Measurements from ENCODE around the gene UMOD. TPM values are rescaled to one million over a fixed set of nuclear protein-coding genes. Genes with fewer than 3 reads are reported as not detected.

Gene UMOD
- polyA plus RNA-seq, 1 donor (not counting 4 experiments of a cell fraction or from before 2014, with no cell fraction given) = not detected

DNA sequence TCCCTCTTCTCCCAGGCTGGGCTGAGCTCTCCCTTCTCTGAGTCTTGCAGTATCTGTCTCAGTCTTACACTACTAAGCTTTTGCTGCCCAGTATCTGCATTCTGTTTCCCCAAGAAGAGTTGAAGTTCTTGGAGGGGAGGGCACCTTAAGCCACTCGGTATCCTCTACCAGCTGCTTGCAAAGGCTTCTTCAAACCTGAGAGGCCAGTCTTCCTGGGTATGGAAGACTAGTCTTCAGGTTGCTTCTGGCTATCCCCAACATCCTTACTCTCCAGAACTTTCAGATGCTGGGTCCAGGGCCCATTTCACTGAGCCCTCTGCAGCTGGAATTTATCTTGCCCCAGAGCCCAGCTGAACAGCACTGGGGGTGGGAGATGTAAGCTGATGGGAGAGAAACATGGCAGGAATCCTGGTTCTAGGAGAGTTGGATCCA is 45.3 kb downstream of the UMOD start:
- dilution Hi-C loops (cut with MboI; ENCODE audit: extremely low pct_ligation_motif_present, low sequenced_read_pairs) = no loop called here
- FAIRE-seq = no peak

DNA sequence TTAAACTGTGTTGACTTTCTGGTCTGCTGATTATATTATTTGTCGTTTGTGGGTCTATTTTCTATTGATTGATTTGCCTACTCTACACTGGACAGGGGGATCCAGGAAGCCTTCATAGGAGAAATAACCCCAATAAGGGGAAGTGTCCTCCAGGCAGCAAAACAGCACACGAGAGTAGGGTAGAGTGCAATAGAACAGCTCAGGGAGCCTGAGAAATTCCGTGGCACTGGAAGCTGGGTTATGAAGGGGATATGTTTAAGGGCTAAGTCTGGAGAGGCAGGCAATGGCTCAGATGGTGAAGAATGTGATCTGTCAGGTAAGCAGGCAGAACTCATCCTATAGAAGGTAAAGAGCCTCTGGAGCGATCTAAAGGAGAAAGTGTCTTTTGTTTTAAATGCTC is 46.1 kb downstream of the UMOD start:
- Histone ChIP-seq H3K27me3 (ENCODE audit: control insufficient read depth, extremely low read depth, insufficient read depth, low read length) (no peaks in the 10 kb centered on the region), H3K4me3 (ENCODE audit: control insufficient read depth in 2 of 3, extremely low read depth in 1 of 3, insufficient read depth in 2 of 3, low read depth in 1 of 3, low read length in 3 of 3) (no peak overlapping the region), H3K9ac (ENCODE audit: control insufficient read depth, extremely low read depth, insufficient read depth, low read length) (no peak overlapping the region), H3K4me1 (ENCODE audit: control insufficient read depth, extremely low read depth, insufficient read depth, low read length) (no peaks in the 10 kb centered on the region), H3K4me2 (ENCODE audit: control insufficient read depth, extremely low read depth, insufficient read depth, low read depth, low read length) (no peak overlapping the region), H3K9me1 (ENCODE audit: control insufficient read depth, extremely low read depth, insufficient read depth, low read length) (no peaks in the 10 kb centered on the region), H2AFZ (ENCODE audit: control insufficient read depth, low read length) (no peak overlapping the region), H3K9me3 (ENCODE audit: control insufficient read depth, low read depth, low read length) (no peaks in the 10 kb centered on the region), H3K27ac (ENCODE audit: control insufficient read depth, insufficient read depth, low read length) (no peak overlapping the region), H4K20me1 (ENCODE audit: control insufficient read depth, extremely low read depth, insufficient read depth, low read length) (no peaks in the 10 kb centered on the region), H3K79me2 (ENCODE audit: control insufficient read depth, insufficient read depth, low read length) (no peaks in the 10 kb centered on the region), H3K36me3 (ENCODE audit: control insufficient read depth in 2 of 2, extremely low read depth in 1 of 2, insufficient read depth in 2 of 2, low read length in 2 of 2) (no peaks in the 10 kb centered on the region)
- dilution Hi-C loops (cut with MboI; ENCODE audit: extremely low pct_ligation_motif_present, low sequenced_read_pairs) = no loop called here
- TF ChIP-seq CTCF (optimal IDR thresholded peaks at IDR 0.05 in 1 of 3, IDR thresholded peaks at IDR 0.05 in 1 of 3, conservative IDR thresholded peaks at IDR 0.05 in 1 of 3; ENCODE audit: extremely low read depth in 1 of 3, insufficient read depth in 2 of 3, low read length in 3 of 3) (no peak), EZH2 (IDR thresholded peaks at IDR 0.05; ENCODE audit: low read length) (no peak)
- FAIRE-seq (no peak), DNase-seq (ENCODE audit: low read depth, low spot score) (no peak)

More for the DNA sequence above, 45.3 kb downstream of the UMOD start:
- H2AFZ ChIP-seq (ENCODE audit: control insufficient read depth, low read length) = no peak overlapping the region
- H3K4me2 ChIP-seq (ENCODE audit: control insufficient read depth, extremely low read depth, insufficient read depth, low read depth, low read length) = no peak overlapping the region
- H3K27me3 ChIP-seq (ENCODE audit: control insufficient read depth, extremely low read depth, insufficient read depth, low read length) = no peaks in the 10 kb centered on the region
- H3K4me3 ChIP-seq (ENCODE audit: control insufficient read depth in 2 of 3, extremely low read depth in 1 of 3, insufficient read depth in 2 of 3, low read depth in 1 of 3, low read length in 3 of 3) = no peak overlapping the region
- TF ChIP-seq EZH2 (IDR thresholded peaks at IDR 0.05; ENCODE audit: low read length) (no peak), CTCF (optimal IDR thresholded peaks at IDR 0.05 in 1 of 3, IDR thresholded peaks at IDR 0.05 in 1 of 3, conservative IDR thresholded peaks at IDR 0.05 in 1 of 3; ENCODE audit: extremely low read depth in 1 of 3, insufficient read depth in 2 of 3, low read length in 3 of 3) (no peak)
- no peaks in the 10 kb centered on the region for H3K79me2 ChIP-seq (ENCODE audit: control insufficient read depth, insufficient read depth, low read length)
- no peaks in the 10 kb centered on the region for H3K4me1 ChIP-seq (ENCODE audit: control insufficient read depth, extremely low read depth, insufficient read depth, low read length)
- H3K9me3 ChIP-seq (ENCODE audit: control insufficient read depth, low read depth, low read length) = no peaks in the 10 kb centered on the region
- no peak overlapping the region for H3K9ac ChIP-seq (ENCODE audit: control insufficient read depth, extremely low read depth, insufficient read depth, low read length)
- no peaks in the 10 kb centered on the region for H3K36me3 ChIP-seq (ENCODE audit: control insufficient read depth in 2 of 2, extremely low read depth in 1 of 2, insufficient read depth in 2 of 2, low read length in 2 of 2)
- H3K9me1 ChIP-seq (ENCODE audit: control insufficient read depth, extremely low read depth, insufficient read depth, low read length) = no peaks in the 10 kb centered on the region
- H4K20me1 ChIP-seq (ENCODE audit: control insufficient read depth, extremely low read depth, insufficient read depth, low read length) = no peaks in the 10 kb centered on the region
- no peak for DNase-seq (ENCODE audit: low read depth, low spot score)
- no peak overlapping the region for H3K27ac ChIP-seq (ENCODE audit: control insufficient read depth, insufficient read depth, low read length)

Measured in keratinocyte (primary cell).